Mucosa of rectum (tissue), 2 donors: Measurements from ENCODE around the gene SPDYE5.

Experiments used
- H3K27ac ChIP-seq, 2 donors: one replicate each; pipeline ENCODE4 v1.7.0; 2013; ENCODE audit warnings: inconsistent platforms in 2 of 2, low read depth in 2 of 2, low read length in 2 of 2
- H3K27me3 ChIP-seq, 2 donors: one replicate each; pipeline ENCODE4 v1.7.0; 2013; ENCODE audit warnings: low read length in 2 of 2; ENCODE audit not compliant: control insufficient read depth in 2 of 2, insufficient read depth in 2 of 2
- H3K36me3 ChIP-seq, 2 donors: one replicate each; pipeline ENCODE4 v1.7.0; 2013; ENCODE audit warnings: low read length in 2 of 2; ENCODE audit not compliant: control insufficient read depth in 2 of 2, insufficient read depth in 2 of 2
- H3K4me1 ChIP-seq, 2 donors: one replicate each; pipeline ENCODE4 v1.7.0; 2013; ENCODE audit warnings: low read length in 2 of 2, mild to moderate bottlenecking in 1 of 2; ENCODE audit not compliant: control insufficient read depth in 2 of 2, insufficient read depth in 2 of 2
- H3K4me3 ChIP-seq, 2 donors: one replicate each; pipeline ENCODE4 v1.7.0; 2013; ENCODE audit warnings: low read length in 2 of 2
- H3K9ac ChIP-seq, 2 donors: one replicate each; pipeline ENCODE4 v1.7.0; 2013; ENCODE audit warnings: low read length in 2 of 2, low read depth in 1 of 2, mild to moderate bottlenecking in 1 of 2
- H3K9me3 ChIP-seq, 2 donors: one replicate each; pipeline ENCODE4 v1.7.0; 2013; ENCODE audit warnings: low read length in 2 of 2; ENCODE audit not compliant: control insufficient read depth in 2 of 2
- donor health status: healthy.
- donor health status: Normal muscosa, but diverticular disease.

The SPDYE5 gene

DNA sequence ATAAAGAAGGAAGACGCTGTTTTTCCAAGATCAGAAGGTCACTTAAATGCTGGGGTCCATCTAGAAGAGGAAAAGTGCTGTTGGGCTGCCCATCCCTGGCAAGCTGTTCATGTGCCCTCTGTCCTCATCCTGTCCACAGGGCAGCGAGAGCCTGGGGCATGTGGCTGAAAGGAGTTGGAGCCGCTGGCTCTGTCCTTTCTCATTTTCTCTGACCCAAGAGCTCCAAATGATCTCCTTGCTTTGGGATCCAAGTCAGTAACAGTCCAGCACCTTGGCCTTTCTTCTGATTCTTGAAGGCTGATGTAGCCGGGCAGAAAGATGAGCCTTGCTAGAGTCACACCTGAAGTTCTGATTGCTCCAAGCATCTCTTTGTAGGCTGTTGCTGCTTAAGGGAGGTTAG lies 44.4 kb downstream of the SPDYE5 start:
- Histone ChIP-seq H3K36me3 (peaks cover 5 to 12% of the 10 kb centered on the region in 2 donors), H3K27ac (no peak overlapping the region), H3K4me3 (no peak overlapping the region), H3K4me1 (no peaks in the 10 kb centered on the region), H3K9me3 (no peaks in the 10 kb centered on the region), H3K27me3 (no peaks in the 10 kb centered on the region), H3K9ac (no peak overlapping the region)

DNA sequence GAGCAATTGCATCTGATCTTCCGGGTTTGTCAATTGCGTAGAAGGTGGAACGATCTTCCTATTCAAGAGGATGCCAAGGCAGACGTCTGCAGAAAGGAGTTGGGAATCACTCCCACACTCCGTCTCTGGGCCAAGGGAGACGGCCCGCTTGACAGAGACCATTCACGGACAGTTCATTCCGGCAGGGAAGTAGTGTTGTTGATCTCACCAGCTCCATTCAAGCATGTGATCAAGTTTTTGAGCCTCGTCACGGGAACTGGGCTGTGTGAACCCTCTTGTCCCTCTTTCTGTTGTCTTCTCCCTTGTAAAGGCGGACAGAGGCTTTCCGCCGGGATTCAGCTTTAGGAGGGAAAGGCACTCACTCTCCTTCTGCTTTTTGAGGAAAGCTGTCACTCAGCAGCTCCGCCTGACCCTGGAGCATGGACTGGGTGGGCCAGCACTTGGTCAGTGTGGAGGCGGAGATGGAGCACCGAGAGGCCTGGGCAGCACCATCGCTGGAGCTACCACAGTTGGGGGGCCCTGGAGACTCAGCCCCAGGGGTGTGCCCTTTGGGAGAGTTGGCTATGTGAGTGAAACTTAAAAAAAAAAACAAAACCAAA lies 44.9 kb downstream of the SPDYE5 start:
- no peaks in the 10 kb centered on the region for H3K9me3 ChIP-seq
- H3K4me1 ChIP-seq, result no peaks in the 10 kb centered on the region
- no peak overlapping the region for H3K4me3 ChIP-seq
- no peak overlapping the region for H3K9ac ChIP-seq
- peaks cover 5 to 16% of the 10 kb centered on the region in 2 donors for H3K36me3 ChIP-seq
- H3K27ac ChIP-seq, result no peak overlapping the region
- H3K27me3 ChIP-seq, result no peaks in the 10 kb centered on the region

DNA sequence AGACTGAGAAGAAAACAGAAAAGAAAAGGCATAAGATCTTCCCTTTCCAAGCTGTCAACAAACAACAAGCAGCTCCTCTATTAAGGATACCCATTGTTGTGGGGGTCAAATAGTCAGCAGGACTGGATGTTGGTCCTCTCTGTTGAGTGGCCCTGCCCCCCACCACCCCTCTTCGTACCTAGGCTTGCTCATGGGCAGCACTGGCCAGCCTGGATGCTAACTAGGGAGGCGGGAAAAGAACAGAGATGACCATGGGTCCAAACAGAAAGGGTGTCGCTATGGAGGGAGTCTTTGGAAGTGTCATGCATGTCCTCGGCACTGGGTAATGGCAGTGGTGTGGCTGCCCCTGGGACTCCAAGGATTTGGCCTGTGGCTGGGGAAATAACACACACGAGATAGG lies 45.6 kb downstream of the SPDYE5 start:
- no peak overlapping the region for H3K9ac ChIP-seq
- no peak overlapping the region for H3K4me3 ChIP-seq
- H3K4me1 ChIP-seq, result no peaks in the 10 kb centered on the region
- no peaks in the 10 kb centered on the region for H3K27me3 ChIP-seq
- H3K9me3 ChIP-seq, result no peaks in the 10 kb centered on the region
- peaks cover 5 to 16% of the 10 kb centered on the region in 2 donors for H3K36me3 ChIP-seq
- no peak overlapping the region for H3K27ac ChIP-seq

DNA sequence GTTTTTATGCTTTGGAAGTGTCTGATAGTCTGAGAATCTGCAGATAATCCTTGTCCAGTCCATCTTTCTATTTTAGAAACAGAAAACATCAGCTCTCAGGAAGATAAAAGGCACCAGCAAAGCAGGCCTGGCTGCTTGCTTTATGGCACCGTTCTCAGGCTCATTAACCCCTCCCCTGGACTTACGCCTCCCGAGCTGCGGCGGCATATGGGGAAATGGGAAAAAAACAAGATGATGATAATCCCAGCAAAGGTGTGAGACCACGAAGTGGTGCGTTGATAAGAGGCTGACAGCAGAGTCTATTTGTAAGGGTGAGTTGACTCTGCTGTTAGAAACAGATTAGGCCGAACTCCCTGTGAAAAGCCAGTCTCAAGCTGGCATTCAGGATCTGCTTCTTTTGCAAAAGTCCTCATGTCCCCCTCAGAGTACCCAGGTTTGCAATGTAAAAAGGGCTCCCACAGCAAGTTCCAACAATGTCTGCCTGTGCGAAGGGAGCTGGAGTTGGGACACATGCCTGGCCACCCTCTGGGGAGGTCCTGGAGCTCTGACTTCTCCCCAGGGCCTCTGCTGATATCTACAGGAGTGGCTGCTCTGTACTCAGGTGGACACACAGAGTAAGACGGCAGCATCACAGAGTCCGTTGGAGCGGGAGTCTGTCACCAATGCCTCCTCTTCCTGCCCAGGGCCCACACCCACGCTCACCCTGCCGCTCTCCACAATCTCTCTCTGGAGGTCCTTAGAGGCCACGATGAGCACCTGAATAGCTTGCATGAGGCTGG lies 54.3 kb downstream of the SPDYE5 start:
- H3K4me3 ChIP-seq, result no peak overlapping the region
- no peak overlapping the region for H3K9ac ChIP-seq
- H3K27ac ChIP-seq, result no peak overlapping the region
- H3K9me3 ChIP-seq, result no peaks in the 10 kb centered on the region
- H3K4me1 ChIP-seq, result no peaks in the 10 kb centered on the region
- peaks cover 0 to 17% of the 10 kb centered on the region in 2 donors for H3K36me3 ChIP-seq
- H3K27me3 ChIP-seq, result no peaks in the 10 kb centered on the region
